Tibial artery (tissue), 4 donors: ENCODE results near the gene CREB3L2.

Experiments
- DNase-seq, 2 donors: peaks; one replicate each; pipeline ENCODE4 v3.0.0-alpha.2; 2019
- H3K27ac ChIP-seq, 2 donors: fragments of 200-600 bp; sonication (generic) in 1 of 2; 1 replicate in 1 of 2; 2 replicates in 1 of 2; pipeline ENCODE4 v1.5.1; 2018 to 2019; ENCODE audit warnings: mild to moderate bottlenecking in 1 of 2
- H3K27me3 ChIP-seq, 2 donors: fragments of 200-600 bp; sonication (generic) in 1 of 2; one replicate each; pipeline versions ENCODE4 v1.5.1 to v1.6.0; 2016 to 2019
- H3K36me3 ChIP-seq, 3 donors: fragments of 200-600 bp; sonication (generic) in 2 of 3; one replicate each; pipeline ENCODE4 v1.5.1; 2016 to 2019; ENCODE audit warnings: mild to moderate bottlenecking in 2 of 3
- H3K4me1 ChIP-seq, 4 donors: fragments of 200-600 bp; sonication (generic) in 2 of 4; 1 replicate in 3 of 4; 2 replicates in 1 of 4; pipeline ENCODE4 v1.5.1; 2016 to 2019
- H3K4me3 ChIP-seq, 2 donors: fragments of 200-600 bp; sonication (generic) in 1 of 2; 1 replicate in 1 of 2; 2 replicates in 1 of 2; pipeline ENCODE4 v1.5.1; 2018 to 2019; ENCODE audit warnings: mild to moderate bottlenecking in 2 of 2
- H3K9me3 ChIP-seq, 3 donors: fragments of 200-600 bp; sonication (generic) in 1 of 3; one replicate each; pipeline ENCODE4 v1.5.1; 2016 to 2019
- CTCF ChIP-seq, 2 experiments: fragments of 200-600 bp in 1 of 2; fragments of 450-650 bp in 1 of 2; IDR thresholded peaks; one replicate each; pipeline ENCODE4 v1.5.1; 2017 to 2019; ENCODE audit warnings: antibody characterized with exemption in 2 of 2, mild to moderate bottlenecking in 1 of 2, moderate library complexity in 1 of 2
- intact Hi-C: fragments of 100-400 bp; cut with DNase I; formaldehyde crosslinking; loops from one replicate; pipeline ENCODE4 v1.15.0; 2023; ENCODE audit warnings: low total_unique reads

CREB3L2 gene

GRCh38 chr7:137936509-137937201 is 65.2 kb downstream of the CREB3L2 start:
- H3K4me1 ChIP-seq = peaks cover 5 to 95% (median 70%) of the 10 kb centered on the region in 4 donors
- no peak for TF ChIP-seq CTCF (IDR thresholded peaks at IDR 0.05)
- H3K27me3 ChIP-seq = no peaks in the 10 kb centered on the region
- no peak for DNase-seq
- intact Hi-C loops = no loop called here
- peak overlapping the region in 1 of 2 donors; percentile 7 for H3K4me3 ChIP-seq
- no peaks in the 10 kb centered on the region for H3K36me3 ChIP-seq
- peak overlapping the region; percentile 62 to 63 for H3K27ac ChIP-seq
- H3K9me3 ChIP-seq = no peaks in the 10 kb centered on the region

GRCh38 chr7:137935884-137936508 is 65.9 kb downstream of the CREB3L2 start:
- Histone ChIP-seq H3K27ac (peak overlapping the region; percentile 62 to 63), H3K9me3 (no peaks in the 10 kb centered on the region), H3K4me1 (peaks cover 5 to 95% (median 69%) of the 10 kb centered on the region in 4 donors), H3K36me3 (no peaks in the 10 kb centered on the region), H3K27me3 (no peaks in the 10 kb centered on the region), H3K4me3 (peak overlapping the region in 1 of 2 donors; percentile 7)
- TF ChIP-seq CTCF (IDR thresholded peaks at IDR 0.05) = no peak
- intact Hi-C loops = no loop called here
- DNase-seq = peak in 1 of 2 donors; percentile 52

GRCh38 chr7:137934941-137935883 is 66.7 kb downstream of the CREB3L2 start:
- H3K4me1 ChIP-seq = peaks cover 5 to 95% (median 64%) of the 10 kb centered on the region in 4 donors

GRCh38 chr7:137934176-137934826 is 67.6 kb downstream of the CREB3L2 start:
- Histone ChIP-seq H3K27ac (peak overlapping the region; percentile 70 to 74), H3K4me3 (no peak overlapping the region), H3K9me3 (no peaks in the 10 kb centered on the region), H3K27me3 (no peaks in the 10 kb centered on the region), H3K36me3 (no peaks in the 10 kb centered on the region), H3K4me1 (peaks cover 5 to 90% (median 56%) of the 10 kb centered on the region in 4 donors)
- TF ChIP-seq CTCF (IDR thresholded peaks at IDR 0.05) = no peak
- no peak for DNase-seq
- intact Hi-C loops = no loop called here

More at GRCh38 chr7:137934941-137935883, 66.7 kb downstream of the CREB3L2 start:
- intact Hi-C loops = no loop called here
- no peak for DNase-seq
- H3K27ac ChIP-seq = peak overlapping the region; percentile 70 to 74
- TF ChIP-seq CTCF (IDR thresholded peaks at IDR 0.05) = no peak
- H3K27me3 ChIP-seq = no peaks in the 10 kb centered on the region
- no peaks in the 10 kb centered on the region for H3K9me3 ChIP-seq
- no peaks in the 10 kb centered on the region for H3K36me3 ChIP-seq
- H3K4me3 ChIP-seq = peak overlapping the region in 1 of 2 donors; percentile 7
